ENCODE measurements around the gene POMGNT1. TPM values are rescaled to one million over a fixed set of nuclear protein-coding genes. Genes with fewer than 3 reads are reported as not detected.

The POMGNT1 gene
- total RNA-seq, 1 experiment from 2014 or later: 85.4 TPM

DNA sequence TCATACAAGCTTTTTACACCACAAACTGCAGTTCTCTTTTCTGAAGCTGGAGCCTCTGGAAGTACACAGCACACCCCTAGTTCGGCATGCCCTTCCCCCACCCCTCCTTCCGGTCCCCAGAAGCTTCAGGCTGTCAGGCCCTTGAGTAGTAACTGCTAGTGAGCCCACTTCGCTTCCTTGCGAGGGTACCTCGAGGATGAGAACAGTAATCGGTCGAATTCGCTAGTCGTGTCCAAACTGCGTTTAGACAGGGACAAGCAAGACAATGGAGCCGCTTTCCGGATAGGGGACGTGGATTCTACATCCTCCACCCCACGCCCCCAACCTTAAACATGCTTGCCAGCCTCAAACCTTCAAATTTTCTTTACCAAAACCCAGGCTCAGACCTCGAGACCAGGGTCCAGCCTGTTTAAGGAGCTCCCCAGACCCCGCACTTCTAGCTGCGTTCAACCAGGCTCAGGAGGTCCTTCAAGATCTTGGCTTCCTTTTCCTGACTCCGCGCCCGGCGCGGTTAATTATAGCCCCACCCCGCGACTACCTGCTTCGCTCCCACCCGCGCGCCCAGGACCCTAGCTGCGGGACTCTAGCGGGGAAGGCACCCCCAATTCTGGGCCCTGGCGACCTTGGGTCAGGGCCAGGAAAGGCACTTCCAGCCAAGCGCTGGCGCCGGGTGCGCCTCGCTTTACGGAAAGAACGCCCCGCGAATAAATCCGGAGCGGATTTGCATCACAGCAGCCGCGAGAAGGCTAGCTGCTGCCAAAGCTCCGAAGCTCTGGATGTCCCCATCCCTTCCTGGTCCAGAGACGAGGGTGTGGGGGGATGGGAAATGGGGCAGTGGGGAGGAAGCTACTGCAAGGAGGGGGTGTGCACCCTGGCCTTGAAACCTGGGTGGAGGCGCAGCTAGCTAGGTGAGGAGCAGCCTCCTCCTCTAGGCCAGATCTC lies 31.4 kb downstream of the POMGNT1 start:
- Mint-ChIP-seq H3K27ac (ENCODE audit: low read depth, unreplicated experiment) (no peak overlapping the region), H3K4me1 (ENCODE audit: insufficient read depth, unreplicated experiment) (peaks cover 7% of the 10 kb centered on the region), H3K4me3 (ENCODE audit: unreplicated experiment) (no peak overlapping the region), H3K27me3 (ENCODE audit: insufficient read depth, unreplicated experiment) (no peaks in the 10 kb centered on the region), H3K9me3 (ENCODE audit: unreplicated experiment) (no peaks in the 10 kb centered on the region), H3K36me3 (ENCODE audit: insufficient read depth, unreplicated experiment) (no peaks in the 10 kb centered on the region)
- ChIA-PET CTCF (interaction anchor here (0.6 to 1.2 kb wide), 3 partner anchors 63 to 374 kb away, joined by 3 read pairs; no protein-coding TSS in a partner anchor), POLR2A (interaction anchor here (1.2 kb wide), 2 partner anchors 16 to 480 kb away, joined by 3 read pairs; partner anchors contain the start of gene GPBP1L1)
- no TSS peak for BruUV-seq (replicated peaks)
- TF ChIP-seq, protein P1, sequence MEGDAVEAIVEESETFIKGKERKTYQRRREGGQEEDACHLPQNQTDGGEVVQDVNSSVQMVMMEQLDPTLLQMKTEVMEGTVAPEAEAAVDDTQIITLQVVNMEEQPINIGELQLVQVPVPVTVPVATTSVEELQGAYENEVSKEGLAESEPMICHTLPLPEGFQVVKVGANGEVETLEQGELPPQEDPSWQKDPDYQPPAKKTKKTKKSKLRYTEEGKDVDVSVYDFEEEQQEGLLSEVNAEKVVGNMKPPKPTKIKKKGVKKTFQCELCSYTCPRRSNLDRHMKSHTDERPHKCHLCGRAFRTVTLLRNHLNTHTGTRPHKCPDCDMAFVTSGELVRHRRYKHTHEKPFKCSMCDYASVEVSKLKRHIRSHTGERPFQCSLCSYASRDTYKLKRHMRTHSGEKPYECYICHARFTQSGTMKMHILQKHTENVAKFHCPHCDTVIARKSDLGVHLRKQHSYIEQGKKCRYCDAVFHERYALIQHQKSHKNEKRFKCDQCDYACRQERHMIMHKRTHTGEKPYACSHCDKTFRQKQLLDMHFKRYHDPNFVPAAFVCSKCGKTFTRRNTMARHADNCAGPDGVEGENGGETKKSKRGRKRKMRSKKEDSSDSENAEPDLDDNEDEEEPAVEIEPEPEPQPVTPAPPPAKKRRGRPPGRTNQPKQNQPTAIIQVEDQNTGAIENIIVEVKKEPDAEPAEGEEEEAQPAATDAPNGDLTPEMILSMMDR (IDR thresholded peaks at IDR 0.05; ENCODE audit: unreplicated experiment): no peak
- DNase-seq (ENCODE audit: unreplicated experiment): no peak
- intact Hi-C loops (cut with micrococcal nuclease): no loop called here

DNA sequence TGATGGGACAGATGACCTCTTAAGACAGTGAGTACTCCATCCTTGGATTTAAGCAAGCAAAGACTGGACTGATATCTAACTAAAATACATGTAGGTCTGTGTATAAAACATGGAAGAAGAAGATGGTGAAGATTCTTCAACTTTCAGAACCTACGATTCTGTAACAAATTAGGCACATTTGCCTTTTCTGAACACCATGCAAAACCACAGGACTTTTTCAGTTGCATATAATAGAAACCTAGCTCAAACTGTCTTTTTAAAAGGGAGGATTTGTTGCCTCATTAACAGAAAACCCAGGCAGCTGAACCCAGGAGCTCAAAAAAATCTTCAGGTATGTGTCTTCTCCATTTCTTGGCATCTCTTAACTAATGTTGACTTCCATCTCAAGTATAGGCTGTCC lies 38.0 kb downstream of the POMGNT1 start:
- CTCF ChIA-PET: interaction anchor here (1.2 kb wide), 1 partner anchor 123 kb away, joined by 3 read pairs; no protein-coding TSS in a partner anchor
- Mint-ChIP-seq H3K36me3 (ENCODE audit: insufficient read depth, unreplicated experiment) (no peaks in the 10 kb centered on the region), H3K27me3 (ENCODE audit: insufficient read depth, unreplicated experiment) (no peaks in the 10 kb centered on the region), H3K4me1 (ENCODE audit: insufficient read depth, unreplicated experiment) (no peaks in the 10 kb centered on the region), H3K27ac (ENCODE audit: low read depth, unreplicated experiment) (no peak overlapping the region), H3K9me3 (ENCODE audit: unreplicated experiment) (no peaks in the 10 kb centered on the region), H3K4me3 (ENCODE audit: unreplicated experiment) (no peak overlapping the region)
- no peak for DNase-seq (ENCODE audit: unreplicated experiment)
- no TSS peak for BruUV-seq (replicated peaks)
- POLR2A ChIA-PET: no interaction called here
- intact Hi-C loops (cut with micrococcal nuclease): no loop called here
- TF ChIP-seq, protein P1 (IDR thresholded peaks at IDR 0.05; ENCODE audit: unreplicated experiment): no peak

DNA sequence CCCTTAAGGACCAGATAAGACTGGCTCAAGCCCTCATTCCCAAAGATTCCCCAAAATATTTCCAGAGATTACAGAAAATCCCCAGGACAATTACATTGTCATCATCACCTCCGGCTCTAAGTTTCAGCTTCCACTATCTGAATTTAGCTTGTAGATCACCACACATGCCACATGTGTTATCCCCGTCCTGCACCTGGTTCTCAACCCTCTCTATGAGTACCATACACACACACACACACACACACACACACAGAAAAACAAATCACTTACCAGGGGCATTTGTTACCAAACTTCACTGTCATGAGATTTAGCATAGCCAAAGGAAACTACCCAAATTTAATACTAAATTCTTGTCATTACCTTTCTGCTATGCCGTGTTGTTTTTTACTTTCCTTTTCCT lies 38.7 kb downstream of the POMGNT1 start:
- BruUV-seq (replicated peaks): no TSS peak
- Mint-ChIP-seq H3K4me1 (ENCODE audit: insufficient read depth, unreplicated experiment) (no peaks in the 10 kb centered on the region), H3K4me3 (ENCODE audit: unreplicated experiment) (no peak overlapping the region), H3K27ac (ENCODE audit: low read depth, unreplicated experiment) (no peak overlapping the region), H3K9me3 (ENCODE audit: unreplicated experiment) (no peaks in the 10 kb centered on the region), H3K27me3 (ENCODE audit: insufficient read depth, unreplicated experiment) (no peaks in the 10 kb centered on the region), H3K36me3 (ENCODE audit: insufficient read depth, unreplicated experiment) (no peaks in the 10 kb centered on the region)
- intact Hi-C loops (cut with micrococcal nuclease): no loop called here
- CTCF ChIA-PET: interaction anchor here (1.2 kb wide), 1 partner anchor 123 kb away, joined by 3 read pairs; no protein-coding TSS in a partner anchor
- POLR2A ChIA-PET: no interaction called here
- DNase-seq (ENCODE audit: unreplicated experiment): no peak
- TF ChIP-seq, protein P1 (IDR thresholded peaks at IDR 0.05; ENCODE audit: unreplicated experiment): no peak
